ENCODE measurements around the gene MARCKS.

DNA sequence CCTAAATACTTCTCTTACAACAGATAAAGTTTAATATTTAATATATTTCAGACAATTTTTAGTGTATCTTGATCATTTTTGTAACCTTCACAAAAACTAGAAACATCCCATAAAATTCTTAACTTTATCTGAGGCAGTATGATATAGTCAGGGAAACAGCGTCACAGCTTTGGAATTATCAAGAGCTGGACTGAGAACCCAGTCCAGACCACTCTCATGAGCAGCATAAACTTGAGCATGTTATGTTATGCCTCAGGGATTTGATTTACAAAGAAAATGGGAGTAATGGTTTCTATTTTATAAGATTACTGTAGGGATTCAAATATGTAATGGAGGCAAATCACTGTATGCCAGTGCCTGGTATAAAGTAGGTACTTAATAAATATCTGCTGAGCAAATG, 8.3 kb upstream of the MARCKS start:
- TF ChIP-seq, protein P1, sequence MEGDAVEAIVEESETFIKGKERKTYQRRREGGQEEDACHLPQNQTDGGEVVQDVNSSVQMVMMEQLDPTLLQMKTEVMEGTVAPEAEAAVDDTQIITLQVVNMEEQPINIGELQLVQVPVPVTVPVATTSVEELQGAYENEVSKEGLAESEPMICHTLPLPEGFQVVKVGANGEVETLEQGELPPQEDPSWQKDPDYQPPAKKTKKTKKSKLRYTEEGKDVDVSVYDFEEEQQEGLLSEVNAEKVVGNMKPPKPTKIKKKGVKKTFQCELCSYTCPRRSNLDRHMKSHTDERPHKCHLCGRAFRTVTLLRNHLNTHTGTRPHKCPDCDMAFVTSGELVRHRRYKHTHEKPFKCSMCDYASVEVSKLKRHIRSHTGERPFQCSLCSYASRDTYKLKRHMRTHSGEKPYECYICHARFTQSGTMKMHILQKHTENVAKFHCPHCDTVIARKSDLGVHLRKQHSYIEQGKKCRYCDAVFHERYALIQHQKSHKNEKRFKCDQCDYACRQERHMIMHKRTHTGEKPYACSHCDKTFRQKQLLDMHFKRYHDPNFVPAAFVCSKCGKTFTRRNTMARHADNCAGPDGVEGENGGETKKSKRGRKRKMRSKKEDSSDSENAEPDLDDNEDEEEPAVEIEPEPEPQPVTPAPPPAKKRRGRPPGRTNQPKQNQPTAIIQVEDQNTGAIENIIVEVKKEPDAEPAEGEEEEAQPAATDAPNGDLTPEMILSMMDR (IDR thresholded peaks at IDR 0.05 in 8 of 11, conservative IDR thresholded peaks at IDR 0.05 in 3 of 11) = no peak
- TF ChIP-seq POLR2A (IDR thresholded peaks at IDR 0.05) (no peak), POLR2AphosphoS5 (IDR thresholded peaks at IDR 0.05) (no peak)
